Fibroblast of the conjunctiva (primary cell): Measurements from ENCODE around the gene DPF3.

ENCODE experiments used
- DNase-seq: peaks from one replicate; pipeline ENCODE4 v3.0.0-alpha.2; 2010; ENCODE audit warnings: low read depth

The DPF3 gene

DNA sequence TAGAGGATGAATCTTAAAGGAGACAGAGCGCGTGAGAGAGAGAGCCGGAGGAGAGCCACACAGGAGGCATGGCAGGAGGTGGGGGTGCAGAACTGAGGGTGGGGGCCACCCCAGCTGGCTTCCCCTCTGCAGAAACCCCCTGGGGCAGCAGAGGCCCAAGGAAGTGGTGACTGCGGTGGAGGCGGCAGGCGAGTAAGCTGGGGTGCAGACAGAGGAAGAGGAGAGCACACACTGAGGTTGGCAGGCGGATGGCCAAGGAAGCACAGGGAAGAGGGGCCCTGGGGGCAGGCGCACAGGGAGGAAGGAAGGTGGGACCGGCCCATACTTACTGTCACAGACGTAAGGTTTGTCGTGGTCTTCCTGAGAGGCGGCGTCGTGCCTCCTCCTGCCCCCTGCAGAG is 179.8 kb downstream of the DPF3 start:
- no peak for DNase-seq

DNA sequence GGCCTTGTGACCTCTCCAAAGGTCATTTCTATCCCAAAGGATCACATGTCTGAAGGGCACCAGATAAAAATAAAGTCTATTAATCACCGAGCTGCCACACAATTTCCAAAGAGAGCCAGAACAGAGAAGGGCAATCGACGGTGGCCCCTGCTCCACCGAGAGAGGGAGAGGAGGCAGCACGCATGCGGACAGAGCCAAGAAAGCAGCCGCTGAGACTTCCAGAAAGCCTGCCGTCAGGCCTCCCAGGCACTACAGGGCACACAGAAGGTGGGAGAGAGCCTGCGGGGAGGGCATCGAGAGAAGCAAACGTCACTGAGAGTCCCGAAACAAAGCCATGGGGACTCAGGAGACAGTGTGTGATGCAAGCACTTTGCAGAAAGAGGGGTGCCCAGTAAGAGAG is 182.0 kb downstream of the DPF3 start:
- DNase-seq, result no peak

DNA sequence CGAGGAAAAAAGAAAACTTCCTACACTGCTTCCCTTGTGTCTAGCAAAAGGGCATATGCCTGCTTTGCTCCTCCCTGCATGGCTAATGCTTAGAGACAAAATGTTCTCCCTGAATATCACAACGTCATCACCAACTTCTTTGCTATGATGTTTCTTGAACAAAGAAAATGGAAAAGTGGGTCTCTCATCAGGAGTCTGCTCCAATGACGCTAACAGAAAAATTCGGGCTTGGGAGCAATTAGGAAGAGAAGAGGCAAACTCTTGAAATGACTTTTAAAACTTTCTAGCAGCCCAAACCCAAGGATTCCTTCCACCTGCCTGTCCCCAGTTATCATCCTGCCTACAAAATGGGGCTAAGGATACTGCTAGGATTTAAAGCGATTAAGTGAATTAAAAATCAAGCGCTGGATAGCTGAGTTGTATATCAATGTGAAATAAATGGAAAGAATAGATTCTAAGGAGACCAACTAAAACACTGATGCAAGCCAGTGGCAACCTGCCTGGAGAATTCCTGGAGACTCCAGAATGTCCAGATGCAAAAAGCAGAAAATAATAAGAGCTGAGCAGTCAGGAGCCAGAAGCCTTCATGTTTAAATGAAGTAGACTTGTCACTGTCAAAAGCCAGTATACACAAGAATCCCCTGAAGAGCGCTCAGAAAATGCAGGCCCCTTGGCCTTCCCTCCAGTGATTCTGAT is 183.8 kb downstream of the DPF3 start:
- peak; percentile 47 for DNase-seq

DNA sequence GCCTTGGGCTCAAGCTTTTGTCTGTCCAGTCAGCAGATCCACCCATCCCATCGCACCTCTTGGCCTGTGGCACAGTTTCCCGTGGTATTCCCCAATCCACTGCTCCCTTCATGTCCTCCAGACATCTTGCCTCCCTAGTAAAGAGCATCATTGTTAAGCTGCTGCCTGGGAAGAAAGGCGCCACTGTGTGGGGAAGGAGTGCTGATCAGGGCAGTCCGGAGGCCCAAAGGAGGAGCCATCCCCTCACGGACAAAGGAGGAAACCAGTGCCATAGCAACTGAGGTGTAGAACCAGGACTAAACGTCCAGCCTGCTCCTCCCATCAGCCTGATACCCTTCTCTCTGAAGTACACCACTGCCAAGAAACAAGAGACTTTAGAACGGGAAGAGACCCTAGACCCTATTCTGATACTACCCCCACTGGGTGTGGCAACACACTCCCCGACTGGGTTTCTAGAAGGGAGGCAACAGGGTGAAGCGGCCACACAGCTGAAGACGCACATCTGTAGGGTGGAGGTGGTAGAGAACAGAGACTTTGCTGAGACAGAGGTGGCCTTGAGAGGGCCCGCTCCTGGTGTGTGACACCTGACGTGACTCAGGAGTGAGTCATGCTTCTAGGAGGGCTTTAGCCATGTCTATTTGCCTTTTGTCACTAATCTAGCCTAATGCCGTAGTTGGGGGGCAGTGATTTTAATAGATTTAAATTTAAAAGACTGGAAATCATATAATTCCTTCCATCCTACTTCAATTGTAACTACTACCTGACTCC is 185.0 kb downstream of the DPF3 start:
- no peak for DNase-seq

DNA sequence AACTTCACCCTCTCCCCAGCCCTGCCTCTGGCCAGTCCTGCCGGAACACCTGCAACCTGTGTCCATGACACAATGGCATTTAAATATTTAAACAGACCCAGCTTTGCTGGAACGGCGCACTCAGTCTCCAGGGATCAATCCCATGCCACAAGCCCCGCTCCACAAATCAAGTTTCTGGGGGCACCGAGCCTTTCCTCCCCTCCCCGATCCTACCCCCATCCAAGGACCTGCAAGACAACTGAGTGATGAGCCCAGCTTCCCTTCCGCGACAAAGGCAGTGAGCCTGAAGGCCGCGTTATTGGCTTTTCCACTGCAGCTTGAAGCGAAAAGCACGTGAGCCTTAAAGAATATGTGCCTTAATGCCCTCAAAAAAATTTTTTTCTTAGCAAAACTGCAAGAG is 185.7 kb downstream of the DPF3 start:
- no peak for DNase-seq

DNA sequence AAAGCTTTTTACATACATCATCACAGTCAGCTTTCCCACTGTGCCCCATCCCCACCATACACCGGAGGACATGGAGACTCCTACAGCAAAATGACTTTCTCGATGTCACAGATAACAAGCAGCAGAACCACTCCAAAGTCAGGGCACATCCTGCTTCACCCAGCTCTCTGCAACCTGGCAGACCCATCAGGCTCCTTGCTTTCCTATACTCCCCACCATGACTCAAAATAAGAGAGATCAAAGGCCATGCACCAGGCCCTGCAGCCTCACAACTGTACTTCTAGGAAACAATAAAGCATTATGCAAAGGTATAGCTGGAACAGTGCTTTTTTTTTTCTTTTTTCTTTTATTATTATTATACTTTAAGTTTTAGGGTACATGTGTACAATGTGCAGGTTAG is 187.4 kb downstream of the DPF3 start:
- DNase-seq, result no peak

DNA sequence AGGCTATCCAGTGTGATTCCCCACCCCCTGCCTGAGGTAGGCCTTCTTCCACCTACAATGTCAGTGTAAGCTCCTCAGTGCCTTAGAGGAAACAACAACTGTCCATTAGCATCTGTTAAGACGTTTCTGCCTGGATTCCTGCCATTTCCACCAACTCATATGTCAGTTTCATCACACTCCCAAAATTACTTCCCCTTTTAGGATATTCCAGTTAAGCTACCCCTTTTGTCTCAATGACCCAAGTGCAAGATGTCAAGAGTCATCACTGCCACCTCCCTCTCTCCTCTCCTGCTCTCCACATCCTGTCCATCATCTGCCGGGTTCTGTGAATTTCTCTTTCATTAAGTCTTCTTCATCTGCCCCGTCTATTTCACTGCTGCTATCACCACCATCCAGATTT is 189.4 kb downstream of the DPF3 start:
- DNase-seq, result no peak

DNA sequence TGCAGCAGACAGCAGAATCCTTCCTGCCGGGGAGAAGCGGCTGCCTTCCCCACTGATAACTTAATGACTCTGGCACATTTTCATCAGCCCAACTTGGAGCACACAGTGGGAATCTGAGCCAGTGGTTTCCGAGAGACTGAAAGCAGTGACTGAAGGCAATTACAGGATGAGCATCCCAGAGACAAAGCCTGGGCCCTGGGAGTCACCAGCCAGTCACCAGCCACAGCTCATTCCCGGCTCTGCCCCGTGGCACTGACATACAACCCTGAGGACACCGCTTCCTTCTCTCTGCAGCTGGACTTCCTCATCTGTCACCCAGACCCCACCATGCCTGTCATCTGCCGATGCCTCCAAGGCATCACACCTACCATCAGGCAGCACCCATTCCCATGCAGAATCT is 192.3 kb downstream of the DPF3 start:
- no peak for DNase-seq

DNA sequence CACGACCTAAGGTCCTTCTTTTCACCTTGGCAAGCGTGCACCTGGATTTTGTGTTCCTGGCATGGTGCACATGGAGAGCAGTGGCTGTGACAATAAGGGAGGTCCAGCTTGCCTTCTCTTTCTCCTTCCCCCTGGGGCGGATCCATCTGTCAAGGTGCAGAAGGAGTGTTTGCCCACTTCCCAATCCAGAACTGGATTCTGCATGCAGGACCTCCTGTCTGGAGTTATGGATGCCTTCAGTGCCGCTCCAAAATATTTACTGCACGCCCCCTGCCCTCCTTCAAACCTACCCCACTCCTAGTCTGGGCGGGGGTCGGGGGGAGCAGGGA is 192.7 kb downstream of the DPF3 start:
- DNase-seq, result no peak

DNA sequence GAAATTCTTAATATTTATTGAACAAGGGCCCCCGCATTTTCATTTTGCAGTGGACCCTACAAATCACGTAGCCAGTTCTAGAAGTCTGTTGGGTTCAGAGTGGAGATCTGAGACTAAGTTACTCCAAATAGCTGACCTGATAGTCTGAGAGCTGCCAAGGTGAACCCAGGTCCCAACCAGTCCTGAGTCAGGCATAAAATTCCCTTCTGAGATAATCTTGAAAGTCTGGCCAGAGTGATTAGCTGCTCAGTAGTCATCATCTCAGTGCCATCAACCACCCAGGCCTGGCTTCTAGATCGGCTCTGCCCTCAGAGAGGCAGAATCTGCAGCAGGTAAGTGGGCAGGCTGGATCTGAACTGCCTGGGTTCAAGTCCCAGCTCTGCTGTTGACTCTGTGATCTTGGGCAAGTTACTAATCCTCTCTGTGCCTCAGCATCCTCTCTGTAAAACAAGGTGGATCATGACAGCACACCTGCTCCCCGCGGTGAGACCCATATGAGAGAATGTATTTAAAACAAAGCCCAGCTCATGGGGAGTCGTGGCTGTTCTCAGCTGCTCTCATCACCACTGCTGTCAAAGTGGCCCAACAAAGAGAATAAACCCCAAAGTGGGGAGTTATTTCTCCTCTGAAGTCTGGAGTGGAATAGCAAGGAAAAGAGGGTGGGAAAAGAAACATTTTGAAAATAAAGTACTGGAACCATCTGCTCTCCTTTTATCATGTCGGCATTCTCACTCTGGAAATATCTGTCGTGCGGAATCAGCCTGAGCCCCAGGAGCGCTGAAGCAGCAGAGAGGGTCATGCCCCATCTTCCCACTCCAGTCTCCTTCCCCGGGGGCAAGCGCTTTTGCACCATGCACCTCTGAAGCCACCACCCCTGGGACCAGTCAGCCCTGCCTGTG is 193.3 kb downstream of the DPF3 start:
- DNase-seq, result no peak

DNA sequence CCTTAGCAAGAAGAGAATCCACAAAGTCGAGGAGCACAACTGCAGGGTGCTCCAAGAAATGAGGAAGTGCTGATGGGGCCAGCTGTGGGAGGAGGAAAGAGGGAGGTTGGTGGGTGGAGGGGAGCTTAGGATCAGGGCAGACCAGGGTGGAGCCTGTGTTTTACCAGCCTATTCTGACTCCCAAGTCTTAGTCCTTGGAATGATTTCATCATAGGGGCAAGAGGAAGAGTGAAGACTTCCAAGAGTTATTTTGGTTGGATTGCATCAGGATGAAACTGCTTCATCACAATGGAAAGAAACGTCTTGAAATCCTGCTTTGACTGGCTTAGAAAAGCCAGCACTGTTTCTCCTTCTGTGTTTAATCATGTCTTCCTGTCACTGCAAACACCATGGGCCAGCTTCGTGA is 194.0 kb downstream of the DPF3 start:
- peak; percentile 96 for DNase-seq

DNA sequence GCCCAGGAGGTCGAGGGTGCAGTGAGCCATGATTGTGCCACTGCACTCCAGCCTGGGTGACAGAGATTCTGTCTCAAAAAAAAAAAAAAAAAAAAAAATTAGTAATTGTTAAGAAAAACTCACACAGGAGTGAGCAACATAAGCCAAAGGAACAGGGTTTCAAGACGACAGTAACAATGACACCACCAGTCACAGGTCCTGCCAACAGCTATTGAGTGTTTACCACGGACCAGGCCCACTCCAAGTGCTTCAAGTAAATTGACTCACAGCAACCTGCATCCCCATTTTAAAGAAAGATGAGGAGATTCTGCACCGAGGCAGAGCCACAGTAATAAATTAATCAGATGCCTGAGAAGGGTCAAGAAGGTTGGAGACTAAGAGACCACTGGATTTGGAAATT is 194.5 kb downstream of the DPF3 start:
- DNase-seq, result no peak

DNA sequence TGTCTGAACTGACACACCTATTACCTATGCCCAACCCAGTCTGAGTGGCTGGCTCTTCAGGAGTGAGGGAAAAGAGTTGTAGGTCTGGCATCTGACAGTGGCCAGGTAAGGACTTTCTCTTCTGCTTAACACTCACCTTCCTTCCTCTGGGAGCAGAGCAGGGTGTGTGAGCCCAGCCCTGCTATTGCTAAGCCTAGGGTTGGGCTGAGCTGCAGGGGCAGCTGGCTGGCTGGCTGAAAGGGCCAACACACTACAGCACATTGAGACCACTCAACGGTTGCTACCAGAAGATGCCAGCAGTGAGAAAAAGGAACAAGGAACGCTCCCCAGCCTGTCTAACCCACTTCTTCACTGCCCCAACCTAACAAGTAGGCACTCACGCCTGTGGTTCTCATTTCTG is 201.2 kb downstream of the DPF3 start:
- no peak for DNase-seq

DNA sequence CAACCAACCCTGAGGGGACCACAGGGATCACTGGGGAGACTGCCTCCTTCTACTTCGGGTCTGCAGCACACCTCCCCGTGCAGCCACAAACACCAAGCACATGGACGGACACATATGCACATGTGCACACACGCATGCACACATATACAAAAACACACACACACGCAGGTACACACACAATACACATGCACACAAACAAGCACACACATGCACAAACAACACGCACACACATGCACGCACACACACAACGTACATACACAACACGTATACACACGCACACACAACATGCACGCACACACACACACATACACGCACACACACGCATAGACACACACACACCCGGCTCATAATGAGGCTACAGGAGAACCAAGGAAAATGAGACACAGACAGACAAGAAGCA is 203.6 kb downstream of the DPF3 start:
- no peak for DNase-seq

DNA sequence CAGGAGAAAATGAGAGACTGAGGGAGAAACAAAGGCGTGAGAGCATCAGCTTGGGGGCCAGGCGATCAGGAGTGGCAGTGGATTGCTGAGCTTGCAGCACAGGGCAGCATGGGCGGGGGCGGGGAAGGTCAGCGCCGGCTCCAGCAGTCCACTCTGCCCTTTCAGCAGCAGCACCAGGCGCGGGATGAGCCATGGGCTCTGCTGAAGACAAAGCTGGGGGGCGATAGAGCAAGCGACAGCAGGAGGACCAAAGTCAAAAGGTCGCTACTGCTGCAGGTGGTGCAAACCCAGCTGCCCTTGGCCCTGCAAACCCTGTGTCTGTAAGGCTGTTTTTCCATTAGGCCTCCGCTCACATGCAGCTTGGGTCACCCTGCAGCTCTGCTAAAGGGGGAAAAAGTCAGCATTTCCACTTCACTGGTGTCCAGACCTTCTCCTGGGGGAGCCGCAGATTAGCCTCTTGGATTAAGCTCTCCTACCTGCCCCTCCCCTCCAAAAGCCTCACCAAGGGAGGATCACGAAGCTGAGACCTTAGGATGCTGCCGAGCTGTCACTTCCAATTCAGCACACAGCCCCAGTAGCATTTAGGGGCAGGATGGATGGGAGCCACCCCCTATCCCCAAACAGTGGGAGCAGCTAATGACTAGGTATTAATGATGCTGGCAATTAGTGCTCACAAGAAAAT is 204.8 kb downstream of the DPF3 start:
- DNase-seq, result no peak

DNA sequence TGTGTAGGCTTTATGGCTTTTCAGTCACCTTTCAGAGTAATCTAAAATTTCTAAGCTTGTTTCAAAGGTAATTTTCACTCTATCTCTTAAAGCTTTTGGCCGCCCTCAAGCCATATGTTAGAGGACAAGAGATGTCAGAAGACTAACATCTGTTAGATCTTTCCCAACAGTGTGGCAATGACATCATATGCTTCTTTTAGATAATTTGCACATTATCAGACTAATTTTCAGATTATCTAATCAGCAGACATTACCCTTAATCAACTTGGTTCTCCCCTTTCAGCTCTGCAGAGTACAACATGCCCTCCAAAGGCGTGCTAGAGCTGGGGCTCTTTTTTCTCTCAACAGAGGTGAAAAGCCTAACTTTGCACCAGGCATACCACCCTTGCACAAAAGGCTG is 207.1 kb downstream of the DPF3 start:
- DNase-seq, result no peak

DNA sequence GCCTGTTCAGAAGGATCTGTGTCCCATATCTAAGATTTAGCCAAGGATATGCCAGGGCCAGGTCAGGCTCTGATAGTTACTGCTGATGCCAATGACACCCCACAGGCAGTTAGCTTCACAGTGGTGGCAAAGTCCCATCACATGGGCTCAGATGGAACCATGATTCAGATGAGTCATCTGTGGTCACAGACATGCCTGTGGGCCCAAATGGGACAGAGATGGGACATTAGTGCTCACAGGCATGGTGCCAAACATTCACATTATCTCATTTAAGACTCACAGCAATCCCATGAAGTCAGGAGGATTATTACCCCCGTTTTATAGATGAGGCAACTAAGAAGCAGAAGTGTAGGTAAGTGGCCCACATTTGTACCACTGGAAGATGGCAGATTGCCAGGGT is 207.8 kb downstream of the DPF3 start:
- no peak for DNase-seq

DNA sequence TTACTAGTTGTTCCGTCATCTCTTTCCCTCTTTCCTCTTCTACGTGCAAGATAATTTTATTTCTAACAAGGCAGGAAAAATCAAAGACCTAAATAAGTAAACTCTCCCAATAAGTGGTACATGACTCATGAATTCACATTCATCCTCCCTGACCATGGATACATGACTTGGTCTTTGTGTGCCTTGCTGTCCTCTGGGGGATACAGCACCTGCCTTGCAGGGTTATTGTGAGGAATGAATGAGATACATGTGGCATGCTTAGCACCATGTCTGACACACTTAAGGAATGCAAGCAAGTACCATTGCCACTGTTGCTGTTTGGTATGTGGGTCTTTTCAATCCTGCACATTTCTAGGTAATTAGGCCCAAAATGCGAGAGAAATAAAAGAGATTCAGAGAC is 208.4 kb downstream of the DPF3 start:
- no peak for DNase-seq

DNA sequence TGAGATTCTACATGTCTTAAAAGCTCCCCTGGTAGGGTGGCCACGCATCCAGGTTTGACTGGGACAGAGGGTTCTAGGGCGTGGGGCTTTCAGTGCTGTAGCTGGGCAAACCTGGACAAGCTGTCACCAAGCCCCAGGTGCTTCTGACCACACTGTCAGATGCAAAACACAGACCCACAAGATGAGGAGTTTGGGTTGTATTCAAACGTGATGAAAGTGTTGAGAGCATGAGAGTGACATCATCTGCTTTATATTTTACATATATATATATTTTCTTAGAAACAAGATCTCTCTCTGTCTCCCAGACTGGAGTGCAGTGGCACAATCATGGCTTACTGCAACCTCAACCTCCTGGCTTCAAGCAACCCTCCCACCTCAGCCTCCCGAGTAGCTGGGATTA is 210.1 kb downstream of the DPF3 start:
- no peak for DNase-seq

DNA sequence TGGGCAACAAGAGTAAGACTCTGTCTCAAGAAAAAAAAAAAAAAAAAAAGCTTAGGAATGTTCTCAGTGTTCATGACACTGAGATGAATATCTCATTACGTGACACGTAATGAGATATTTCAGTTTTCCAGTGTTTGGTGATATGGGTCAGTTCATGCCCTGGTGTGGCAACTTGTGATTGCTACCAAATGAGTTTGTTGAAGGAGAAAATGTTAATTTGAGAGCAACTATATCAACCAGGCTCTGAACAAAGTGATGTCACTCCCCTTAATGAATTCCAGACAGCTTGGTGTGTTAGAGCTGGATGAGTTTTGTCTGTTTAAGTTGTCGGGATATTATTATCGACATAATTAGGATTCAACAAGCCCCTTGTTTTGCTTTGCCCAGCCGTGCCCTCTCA is 211.7 kb downstream of the DPF3 start:
- DNase-seq, result peak; percentile 46

DNA sequence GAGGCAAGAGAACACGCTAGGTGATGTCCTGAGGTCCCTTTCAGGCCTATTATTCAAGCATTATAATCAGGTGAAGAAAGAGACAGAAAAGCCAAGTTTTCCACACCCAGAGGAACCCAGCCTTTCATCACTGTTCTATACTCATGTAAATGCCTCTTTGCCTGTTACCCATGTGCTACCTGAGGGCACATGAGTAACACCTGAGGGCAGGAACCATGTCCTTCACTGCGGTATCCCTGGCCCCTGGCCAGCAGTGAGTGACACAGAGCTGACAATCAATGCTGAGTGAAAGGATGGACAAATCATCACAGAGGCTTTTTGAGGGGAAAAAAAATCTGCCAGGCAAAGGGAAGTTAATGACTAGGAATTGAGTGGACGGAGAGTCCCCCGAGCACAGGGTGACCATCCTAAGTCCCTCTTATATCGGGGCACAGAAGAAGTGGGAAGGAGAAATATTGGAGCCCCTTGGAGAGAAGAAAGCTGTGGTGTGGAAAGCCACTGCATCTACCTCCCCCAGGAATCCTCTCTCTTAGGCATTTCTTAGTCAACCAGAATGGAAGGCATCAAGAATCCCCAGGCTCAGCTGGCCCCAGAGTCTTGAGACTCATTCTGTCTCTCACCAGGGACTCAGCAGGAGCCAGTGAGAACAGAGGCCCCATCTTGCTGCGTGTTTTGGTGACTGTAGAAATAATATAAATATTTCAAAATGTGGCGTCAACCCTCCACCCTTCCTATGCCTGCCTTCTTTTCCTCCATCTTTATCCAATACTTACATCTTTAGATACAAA is 212.9 kb downstream of the DPF3 start:
- no peak for DNase-seq
